Skin of body (tissue), 2 donors: ENCODE results near the gene NFIA. TPM values are rescaled to one million over a fixed set of nuclear protein-coding genes. Genes with fewer than 3 reads are reported as not detected.
A peak's percentile ranks its signal among the peaks of the same experiment; 100 is the strongest.

ENCODE experiments used
- DNase-seq: peaks from one replicate; lab custom pipeline; 2025; lab: John Stamatoyannopoulos, UW
- total RNA-seq: library from RNA; depleted of rRNA; stranded (reverse); fragments of >200 nt; gene quantifications from one replicate; pipeline ENCODE4 v1.2.3, GENCODE V29; 2014

The NFIA gene
- total RNA-seq, 1 donor from 2014 or later = 47.7 TPM

DNA sequence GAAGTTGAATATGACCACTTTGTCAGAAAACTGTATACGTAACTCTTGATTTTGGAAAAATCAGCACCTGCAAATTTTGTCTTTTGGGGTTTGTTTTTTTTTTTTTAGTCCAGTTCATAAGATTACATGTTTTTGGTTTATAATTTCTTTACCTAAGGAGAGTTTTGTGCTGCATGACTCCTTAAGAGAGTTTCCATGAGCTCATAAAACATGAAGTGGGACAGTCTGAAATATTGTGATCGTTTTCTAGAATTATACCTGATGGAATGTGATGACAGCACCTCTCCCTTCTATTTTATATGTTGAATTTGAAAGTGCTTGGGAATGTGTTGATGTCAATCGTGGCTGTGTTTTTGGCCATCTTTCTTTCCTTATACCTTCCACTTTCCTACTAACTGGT, 158.5 kb downstream of the NFIA start:
- no peak for DNase-seq

DNA sequence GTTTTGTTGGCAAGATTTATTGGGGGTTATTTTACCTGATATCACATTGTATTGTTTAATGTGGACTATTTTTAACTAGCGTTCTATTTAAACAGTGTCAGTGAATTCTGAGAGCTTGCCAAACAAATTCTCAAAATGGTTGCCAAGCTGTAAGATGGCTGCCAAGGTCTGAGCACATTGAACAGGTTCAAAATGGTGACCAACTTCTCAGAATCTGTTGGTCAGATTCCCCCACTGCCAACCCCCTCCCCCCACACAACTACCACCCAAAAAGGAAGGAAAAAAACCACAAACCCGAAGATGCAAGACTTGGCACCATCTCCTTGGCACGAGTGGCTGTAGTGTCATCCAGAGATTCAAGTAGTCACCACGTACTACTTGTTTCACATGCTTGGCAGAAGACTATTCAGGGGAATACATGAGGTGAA, 159.1 kb downstream of the NFIA start:
- no peak for DNase-seq

DNA sequence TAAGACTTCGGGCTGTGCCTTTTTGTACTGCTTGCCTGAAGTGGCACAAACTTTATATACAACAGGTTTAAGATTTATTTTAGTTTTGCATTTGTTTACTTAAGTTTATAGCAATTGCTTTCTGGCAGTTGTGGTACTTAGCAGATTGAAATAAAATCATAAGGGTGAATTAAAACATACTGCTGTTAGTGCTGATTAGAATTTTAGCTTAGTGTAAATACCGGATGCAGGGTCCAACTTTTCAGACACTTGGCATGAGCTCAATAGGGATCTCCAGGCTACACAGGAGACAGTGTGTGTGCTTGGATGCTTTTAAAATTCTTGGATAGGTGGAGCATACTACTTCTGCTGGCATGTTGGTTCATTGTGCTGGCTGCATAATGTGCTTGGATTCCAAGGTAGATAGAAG, 159.6 kb downstream of the NFIA start:
- no peak for DNase-seq

DNA sequence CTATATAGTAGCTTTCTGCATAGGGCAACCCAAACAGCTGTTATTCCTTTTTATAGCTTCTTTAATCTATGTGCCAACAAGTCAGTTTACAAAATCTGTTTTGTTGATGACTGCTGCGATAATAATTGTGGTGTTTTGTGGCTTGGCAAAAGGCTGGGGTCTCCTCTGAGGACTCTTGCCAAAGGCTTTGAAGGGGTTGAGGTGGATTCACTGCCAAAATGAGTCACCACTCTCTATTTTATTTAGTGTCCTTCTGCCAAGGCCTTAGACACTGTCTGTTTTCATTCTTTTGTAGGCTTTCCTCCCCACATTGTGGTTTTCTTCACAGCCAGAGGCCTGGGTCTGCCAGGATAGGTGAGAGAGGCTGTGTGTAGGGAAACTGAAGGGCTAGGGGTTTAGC, 161.8 kb downstream of the NFIA start:
- DNase-seq = no peak

DNA sequence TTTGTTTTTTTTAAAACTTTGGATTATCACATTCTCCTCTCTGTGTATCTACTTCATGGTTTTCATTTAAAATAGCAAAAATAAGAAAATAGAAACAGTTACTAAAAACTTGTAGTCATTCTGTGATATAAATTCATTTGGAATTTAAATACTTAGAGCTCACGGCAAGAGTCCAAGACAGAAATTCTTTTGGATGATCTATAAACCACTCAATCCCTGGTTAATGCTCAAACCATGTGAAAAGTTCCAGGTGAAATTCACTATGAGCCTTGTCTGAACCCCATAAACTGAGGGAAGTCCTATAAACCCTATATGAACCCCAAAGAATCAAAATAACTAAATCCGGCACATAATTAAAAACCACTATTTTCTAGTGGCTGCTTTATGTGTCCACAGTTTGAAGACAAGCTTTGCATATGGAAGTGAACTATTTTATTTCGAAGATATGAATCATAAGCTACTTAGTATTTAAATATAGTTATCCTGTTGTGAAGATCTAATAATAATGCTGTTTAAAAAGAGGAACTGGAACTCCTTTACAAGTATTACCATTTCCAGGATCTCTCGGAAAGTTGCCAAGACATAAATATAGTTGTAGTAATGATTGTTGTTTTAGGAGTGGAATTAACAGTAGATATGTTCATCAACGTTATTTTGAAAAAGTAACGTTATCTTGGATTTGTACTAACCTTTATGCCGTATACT, 163.5 kb downstream of the NFIA start:
- no peak for DNase-seq

DNA sequence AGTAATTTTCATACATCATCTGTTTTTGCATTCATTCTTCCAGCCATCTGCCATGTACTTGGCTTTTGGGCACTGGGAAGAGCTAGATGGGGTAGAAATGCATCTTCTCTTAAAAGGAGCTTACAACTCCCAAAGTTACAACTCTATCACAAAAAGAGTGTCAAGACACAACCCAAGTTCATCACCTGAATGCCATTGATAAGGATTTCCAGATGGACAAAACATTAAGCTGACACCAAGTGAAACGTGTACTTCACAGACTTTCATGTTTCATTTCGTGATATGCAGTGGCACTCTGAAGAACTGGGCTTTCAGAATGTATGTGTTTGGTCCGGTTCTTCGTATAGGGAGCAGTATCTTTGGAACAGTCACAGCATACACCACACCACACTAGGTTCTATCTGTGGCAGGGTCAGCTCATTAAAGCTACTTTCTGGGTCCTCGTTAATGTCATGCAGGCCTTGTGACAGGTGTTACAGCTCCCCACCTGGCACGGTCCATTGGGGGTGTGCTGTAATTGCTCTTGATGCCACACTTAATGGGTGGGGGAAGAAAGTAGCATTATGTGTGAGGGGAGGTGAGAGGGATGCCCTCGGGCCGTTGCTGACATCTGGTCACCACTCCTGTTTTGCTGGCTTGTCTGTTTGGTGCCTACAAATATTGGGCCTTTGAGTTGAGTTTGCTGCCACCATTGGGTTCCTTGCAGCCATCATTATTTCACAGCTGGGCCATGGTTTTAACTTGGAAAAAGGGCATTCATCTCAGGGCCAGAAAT, 164.9 kb downstream of the NFIA start:
- DNase-seq = no peak

DNA sequence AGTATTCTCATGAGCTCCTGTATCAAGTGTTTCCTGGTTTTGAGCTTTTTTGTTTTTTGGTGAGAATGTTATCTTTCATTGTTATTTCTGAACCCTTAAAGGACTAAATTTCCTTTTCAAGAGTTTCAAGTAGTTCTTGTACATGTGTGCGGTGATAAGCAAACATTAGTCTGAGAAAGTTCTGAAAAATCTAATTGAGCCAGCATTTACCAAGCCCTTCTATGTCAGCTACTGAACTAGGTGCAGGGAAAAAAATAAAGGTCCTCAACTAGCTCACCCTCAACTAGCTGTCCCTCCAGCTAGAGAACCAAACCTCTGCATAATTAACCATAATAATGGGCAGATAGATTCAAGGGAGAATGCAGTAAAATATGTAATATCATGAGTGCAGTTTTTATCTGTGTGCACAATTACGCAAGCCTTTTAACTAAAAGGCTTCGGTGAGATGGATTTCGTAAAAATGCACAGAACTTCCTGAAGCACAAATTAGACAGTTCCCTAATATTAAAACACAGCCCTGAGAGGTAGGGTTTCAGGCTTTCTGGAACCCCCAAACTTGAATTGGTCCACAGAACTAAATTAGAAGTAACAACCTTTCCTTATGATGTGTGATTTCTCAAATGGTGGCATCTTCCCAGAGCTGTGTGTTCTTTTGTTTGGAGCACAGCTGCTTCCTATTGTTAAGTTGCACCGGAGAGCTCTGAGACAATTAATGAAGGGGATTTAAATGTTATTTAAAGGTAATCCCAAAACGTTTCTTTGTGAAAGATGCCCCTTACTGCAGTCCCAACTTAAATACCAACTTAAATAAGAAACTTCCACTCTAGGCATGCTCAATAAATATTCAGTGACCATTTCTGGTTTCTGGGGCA, 165.8 kb downstream of the NFIA start:
- DNase-seq = no peak

DNA sequence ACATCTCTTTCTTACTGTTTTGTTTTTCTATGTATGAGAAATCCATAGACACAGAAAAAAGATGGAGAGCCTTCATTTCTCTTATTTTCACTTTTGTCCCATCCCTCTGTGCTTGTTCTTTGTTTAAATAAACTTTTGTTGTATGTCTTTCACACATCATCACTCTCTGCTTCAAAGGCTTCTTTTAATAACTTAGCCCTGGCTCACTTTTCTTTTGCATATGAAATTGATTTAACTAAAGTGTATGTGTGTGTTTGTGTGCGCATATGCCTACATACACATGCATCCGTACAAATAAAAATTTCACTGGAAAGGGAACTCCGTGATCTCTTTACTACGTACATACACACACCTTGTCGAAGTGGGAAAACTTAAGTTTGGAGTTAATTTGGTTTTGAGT, 168.6 kb downstream of the NFIA start:
- peak; percentile 47 for DNase-seq

DNA sequence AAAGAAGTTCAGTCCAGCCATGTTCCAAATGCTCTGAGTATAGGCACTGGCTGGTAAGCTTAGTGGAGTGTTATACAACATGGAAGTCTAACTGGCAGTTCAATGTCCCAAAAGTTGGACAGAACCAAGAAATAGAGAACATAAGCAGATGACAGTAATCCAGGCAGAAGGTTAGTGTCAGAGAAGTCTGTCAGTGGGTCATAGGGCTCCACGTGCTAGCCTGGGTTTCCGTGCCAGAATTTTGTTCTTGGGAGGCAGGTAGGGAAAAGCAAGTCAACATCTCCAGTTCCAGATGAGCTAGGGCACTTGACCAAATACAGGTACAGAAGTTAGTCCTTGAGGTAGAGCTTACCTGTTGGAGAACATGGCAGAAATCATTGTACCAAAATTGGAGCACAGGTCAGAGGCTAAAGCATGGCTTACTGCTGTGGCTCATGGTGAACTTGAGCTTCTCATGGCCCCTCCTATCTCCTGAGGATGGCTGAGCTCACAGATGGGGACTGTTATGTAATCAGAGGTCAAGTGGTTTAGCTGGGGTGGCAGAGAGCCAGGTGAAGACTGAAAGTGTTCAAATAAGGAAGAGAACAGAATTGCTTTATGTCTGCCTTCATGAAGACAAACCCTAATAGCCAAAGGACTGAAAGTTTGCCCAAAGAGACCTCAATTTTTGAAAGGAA, 170.8 kb downstream of the NFIA start:
- DNase-seq = no peak

DNA sequence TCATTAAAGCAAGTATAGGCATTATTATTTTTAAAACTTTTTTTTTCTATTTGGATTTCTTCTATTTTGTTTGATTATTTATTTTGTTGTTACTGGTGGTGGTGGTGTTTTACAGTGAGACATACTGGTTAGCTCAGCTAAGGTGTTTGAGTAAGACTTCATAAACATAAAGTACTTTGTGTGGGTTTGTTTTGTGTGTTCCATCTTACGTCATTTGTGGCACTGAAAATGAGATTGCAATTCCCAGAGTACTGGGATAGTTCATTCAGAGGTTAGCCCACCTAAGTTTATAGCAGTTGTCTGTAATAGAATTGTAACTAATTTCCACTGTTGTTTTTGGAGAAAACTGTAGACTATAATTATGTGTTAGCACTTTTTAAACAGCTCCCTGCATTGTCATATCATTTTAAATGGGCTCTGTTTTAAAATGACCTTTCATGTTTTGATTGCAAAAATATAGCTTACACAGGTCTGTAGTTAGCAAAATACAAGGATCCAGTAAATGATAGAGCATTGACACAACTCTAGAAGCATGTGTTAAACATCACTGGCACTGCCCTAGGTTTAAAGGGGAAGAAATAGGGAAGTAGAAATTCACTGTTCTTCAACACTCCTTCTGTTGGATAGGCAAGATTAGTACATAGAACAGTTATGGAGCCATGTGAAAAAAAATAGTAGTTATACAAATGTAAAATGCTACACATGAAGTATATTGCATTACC, 171.7 kb downstream of the NFIA start:
- DNase-seq = peak; percentile 26

DNA sequence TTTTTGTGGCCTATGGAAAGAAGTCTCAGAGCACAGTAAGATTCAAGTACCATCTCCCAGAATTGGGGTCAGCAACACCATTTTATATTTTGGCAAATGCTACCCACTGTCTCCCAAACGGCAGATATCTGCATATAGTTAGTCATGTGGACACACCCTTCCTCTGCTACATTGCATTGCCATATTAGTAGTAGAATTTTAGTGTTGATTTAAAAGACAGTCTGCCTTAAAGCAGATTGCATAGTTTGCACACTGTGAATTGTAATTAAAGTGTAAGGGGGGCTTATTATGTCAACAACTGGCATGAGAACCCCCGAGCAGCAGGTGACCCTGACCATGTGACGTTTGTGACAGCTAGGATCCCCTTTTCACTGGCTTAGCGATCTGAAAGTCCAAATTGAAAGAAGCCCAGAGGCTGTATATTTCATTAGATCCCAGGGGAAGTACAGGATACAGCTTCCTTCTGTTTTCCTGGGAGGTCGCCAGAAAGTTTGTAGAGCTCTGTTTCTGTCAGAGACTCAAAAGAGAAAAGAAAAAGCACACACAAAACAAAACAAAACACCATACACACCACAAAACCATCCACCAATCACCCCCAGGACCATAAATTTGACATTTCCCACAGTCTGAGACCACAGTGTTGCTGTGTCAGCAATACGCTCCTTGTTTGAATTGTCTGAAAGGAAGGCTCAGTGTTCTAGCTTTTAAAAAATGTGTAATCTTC, 172.4 kb downstream of the NFIA start:
- DNase-seq = peak; percentile 91

DNA sequence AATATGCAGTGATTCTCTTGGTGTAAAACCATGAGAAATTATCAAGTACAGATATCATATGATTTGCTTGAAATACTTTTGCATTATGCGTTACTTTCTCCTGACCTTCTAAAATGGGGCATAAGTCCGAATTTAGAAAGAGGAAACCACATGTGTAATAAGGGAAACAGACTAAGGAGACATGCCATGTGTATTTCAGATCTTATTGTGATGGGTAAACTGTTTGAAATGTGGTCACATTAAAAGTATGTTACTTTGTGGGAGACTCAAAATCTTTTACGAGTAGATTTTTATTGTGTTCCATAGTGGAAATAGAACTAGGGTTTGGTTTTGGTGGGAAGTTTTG, 173.0 kb downstream of the NFIA start:
- peak; percentile 67 for DNase-seq

DNA sequence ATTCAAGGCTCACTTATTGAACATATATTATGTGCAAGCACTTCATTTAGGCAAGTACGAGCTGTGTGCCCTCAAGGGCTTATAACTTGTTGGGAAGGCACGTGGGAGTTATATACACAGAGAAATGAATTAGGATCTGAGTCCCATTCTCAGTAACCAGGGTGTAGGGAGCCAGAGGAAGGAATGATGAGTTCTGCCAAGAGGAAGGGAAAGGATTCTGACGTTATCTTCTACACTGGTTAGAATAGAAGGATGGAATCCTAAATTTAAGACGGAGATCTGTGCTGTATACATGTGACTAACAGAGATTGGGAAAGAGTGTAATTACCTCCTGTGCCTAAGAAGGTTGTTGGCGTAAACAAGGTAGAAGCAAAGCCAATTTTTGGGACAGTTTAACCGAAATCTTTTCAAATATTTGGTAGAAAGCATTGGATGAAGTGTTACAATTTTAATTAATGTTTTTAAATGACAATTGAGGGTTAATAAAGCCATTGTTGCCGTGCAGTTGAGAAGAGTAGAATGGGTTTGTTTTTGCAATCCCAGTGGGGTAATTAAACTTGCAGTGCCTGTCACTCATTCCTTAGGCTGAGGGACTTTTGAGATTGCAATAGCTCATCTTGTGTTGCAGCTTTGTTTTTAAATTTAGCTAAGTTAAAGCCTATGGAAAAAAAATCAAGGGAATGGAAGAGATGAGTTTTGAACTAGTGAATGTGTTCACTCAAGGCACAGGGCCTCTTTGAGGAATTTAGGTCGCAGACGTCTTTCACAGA, 177.2 kb downstream of the NFIA start:
- no peak for DNase-seq

DNA sequence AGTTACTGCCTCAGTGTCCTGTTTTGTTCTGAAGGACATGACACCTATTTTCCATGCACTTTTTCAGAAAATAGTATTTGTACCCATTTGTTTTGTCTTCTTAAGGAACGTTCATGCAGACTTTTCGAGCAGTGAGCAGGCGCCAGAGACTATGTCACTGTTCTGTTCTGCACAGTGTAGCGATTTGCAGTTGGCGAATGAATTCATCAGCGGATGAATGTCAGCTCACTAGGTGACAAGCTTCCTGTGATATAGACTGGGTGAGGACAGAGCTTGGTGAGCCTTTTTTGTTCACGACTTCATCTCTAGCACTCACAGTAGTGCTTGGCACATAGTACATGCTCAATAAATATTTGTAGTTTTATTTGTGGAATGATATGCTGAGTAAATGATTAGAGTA, 177.8 kb downstream of the NFIA start:
- DNase-seq = no peak

DNA sequence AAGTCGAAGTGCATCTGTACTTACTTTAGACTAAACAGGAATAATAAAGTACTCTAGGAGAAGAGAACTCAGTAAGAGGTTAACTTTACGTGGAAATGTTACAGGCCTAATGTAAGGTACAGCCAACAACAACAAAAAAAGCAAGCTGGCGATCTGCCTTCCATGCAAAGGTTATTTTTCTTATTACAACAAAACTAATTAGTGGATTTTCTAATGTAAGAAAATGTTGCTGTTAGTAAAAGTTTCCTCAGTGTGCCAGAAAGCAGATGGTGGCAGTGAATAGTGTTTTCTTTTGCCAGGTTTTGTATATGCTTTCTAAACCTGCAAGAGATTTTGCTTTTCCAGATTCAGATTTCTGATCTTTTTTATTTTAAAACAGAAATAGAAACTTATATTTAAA, 179.2 kb downstream of the NFIA start:
- no peak for DNase-seq

DNA sequence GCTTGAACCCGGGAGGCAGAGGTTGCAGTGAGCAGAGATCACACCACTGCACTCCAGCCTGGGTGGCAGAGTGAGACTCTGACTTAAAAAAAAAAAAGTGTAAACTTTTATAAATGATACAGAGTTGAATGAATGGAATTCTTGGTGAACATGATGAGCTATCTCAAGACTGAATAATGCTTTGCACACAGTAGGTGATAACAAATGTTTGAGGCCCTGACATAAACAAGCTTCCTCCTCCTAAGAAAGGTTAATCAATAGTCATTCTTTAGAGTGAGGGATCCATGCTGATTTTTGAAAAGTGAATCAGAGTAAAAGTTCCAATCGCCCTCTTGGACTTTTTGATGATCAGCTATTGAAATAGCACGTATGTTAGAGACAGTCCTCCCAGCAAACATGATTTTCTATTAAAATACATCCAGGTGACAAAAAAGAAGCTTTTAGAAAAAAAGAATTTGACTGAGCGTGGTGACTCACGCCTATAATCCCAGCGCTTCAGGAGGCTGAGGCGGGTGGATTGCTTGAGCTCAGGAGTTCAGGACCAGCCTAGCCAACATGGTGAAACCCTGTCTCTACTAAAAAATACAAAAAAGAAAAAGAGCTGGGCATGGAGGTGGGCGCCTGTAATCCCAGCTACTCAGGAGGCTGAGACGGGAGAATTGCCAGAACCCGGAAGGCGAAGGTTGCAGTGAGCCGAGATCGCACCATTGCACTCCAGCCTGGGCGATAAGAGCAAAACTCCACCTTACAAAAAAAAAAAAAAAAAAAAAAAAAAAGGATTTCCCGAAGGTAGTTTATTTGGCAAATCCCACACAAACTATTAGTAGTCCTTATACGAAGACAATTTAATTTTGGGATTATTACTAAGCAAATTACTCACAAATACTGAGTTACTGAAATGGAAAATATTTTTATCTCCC, 181.8 kb downstream of the NFIA start:
- no peak for DNase-seq

DNA sequence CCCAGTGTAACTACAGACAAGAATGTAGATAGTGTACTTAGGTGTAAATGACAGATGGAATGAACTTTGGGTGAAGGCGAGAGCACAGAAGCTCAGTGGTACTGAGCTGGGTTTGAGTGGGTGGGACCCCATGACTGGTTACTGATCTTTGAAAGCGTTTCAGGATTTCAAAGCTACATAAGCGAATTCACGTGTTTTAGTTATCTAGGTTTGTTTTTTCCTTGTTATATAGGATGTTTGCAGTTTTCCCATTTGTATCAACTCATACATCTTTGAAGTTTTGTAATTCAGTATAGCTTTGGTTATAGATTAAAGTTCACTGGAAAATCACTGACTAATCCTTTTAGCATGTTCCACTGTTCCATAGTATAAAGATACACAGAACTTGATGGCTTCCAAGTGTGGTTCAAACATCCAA, 182.5 kb downstream of the NFIA start:
- DNase-seq = no peak

DNA sequence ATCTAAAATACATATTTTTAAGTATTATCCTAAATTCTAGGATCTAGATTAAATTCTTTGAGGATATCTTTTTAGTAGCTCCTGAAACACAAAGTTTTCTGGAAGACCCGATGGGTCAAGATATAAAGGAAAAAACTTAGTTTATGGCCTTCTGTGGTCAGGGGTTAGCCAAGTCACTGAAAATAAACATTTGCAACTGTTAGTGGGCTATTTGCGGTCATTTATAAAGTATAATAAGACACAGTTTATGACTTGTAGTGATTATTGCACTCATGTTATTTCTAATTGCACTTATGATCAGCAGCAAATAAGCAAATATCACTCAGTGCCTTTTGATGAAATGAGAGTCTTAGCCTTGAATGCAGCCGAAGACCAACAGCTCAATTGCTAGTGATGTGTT, 183.3 kb downstream of the NFIA start:
- DNase-seq = no peak
